ENCODE measurements around the gene DUSP16.
"Not testable (repeated sequence)": the region's sequence is repeated elsewhere in the genome, so short reads cannot be mapped to it uniquely, and the experiment has no call there.

DUSP16 gene

GRCh38 chr12:12488823-12489550, 73.7 kb downstream of the DUSP16 start:
- DNase-seq, result no peak

- no peak for DNase-seq
Measured at GRCh38 chr12:12488296-12488695, 74.4 kb downstream of the DUSP16 start.

GRCh38 chr12:12487490-12487889, 75.2 kb downstream of the DUSP16 start:
- DNase-seq, result no peak

GRCh38 chr12:12486661-12487240, 75.9 kb downstream of the DUSP16 start:
- no peak for DNase-seq

GRCh38 chr12:12483438-12483837, 79.2 kb downstream of the DUSP16 start:
- no peak for DNase-seq

GRCh38 chr12:12482959-12483358, 79.7 kb downstream of the DUSP16 start:
- no peak for DNase-seq

- DNase-seq, result no peak
Measured at GRCh38 chr12:12482150-12482761, 80.4 kb downstream of the DUSP16 start.

- DNase-seq, result no peak
Measured at GRCh38 chr12:12481631-12482030, 81.0 kb downstream of the DUSP16 start.

GRCh38 chr12:12480074-12480473, 82.6 kb downstream of the DUSP16 start:
- no peak for DNase-seq

GRCh38 chr12:12477532-12477890, 85.2 kb downstream of the DUSP16 start:
- DNase-seq, result no peak

- no peak for DNase-seq
Measured at GRCh38 chr12:12476857-12477531, 85.7 kb downstream of the DUSP16 start.

- DNase-seq, result no peak
Measured at GRCh38 chr12:12474931-12475795, 87.5 kb downstream of the DUSP16 start.

GRCh38 chr12:12474471-12474928, 88.2 kb downstream of the DUSP16 start:
- DNase-seq, result no peak

GRCh38 chr12:12473223-12473622, 89.4 kb downstream of the DUSP16 start:
- no peak for DNase-seq

- not testable (repeated sequence) for DNase-seq
Measured at GRCh38 chr12:12471982-12472961, 90.4 kb downstream of the DUSP16 start.

- no peak for DNase-seq
Measured at GRCh38 chr12:12470751-12471306, 91.8 kb downstream of the DUSP16 start.

GRCh38 chr12:12469386-12469785, 93.3 kb downstream of the DUSP16 start:
- no peak for DNase-seq

- DNase-seq, result no peak
Measured at GRCh38 chr12:12468575-12468974, 94.1 kb downstream of the DUSP16 start.

- no peak for DNase-seq
Measured at GRCh38 chr12:12467688-12468261, 94.9 kb downstream of the DUSP16 start.

- peak; percentile 32 for DNase-seq
Measured at GRCh38 chr12:12467264-12467663, 95.4 kb downstream of the DUSP16 start.

- DNase-seq, result peak; percentile 46
Measured at GRCh38 chr12:12466157-12466556, 96.5 kb downstream of the DUSP16 start.

Data from activated CD4-positive, alpha-beta T cell treated with anti-CD3 and anti-CD28 coated beads for 1 hour (primary cell).